ENCODE data around the gene WASF2.
"Not testable (repeated sequence)": the region's sequence is repeated elsewhere in the genome, so short reads cannot be mapped to it uniquely, and the experiment has no call there.

Gene WASF2

DNA sequence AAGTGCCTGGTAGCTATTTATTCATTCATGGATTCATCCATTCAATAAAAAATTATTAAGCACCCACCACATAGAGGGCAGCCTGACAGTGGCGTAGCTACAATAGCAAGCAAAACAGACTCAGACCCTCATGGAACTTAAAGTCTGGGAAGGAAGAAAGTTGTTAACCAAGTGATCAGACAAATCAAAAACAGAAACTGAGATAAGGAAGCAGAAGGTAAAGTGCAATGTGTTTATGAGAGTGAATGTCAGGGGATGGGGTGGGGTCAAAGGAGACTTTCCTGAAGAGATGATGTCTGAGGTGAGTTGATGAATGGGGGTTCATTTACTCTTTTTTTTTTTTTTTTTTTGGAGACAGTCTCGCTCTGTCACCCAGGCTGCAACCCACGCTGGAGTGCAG lies 2.8 kb upstream of the WASF2 start:
- Mint-ChIP-seq H3K27me3 (no peaks in the 10 kb centered on the region), H3K27ac (peak overlapping the region; percentile 92), H3K4me1 (peaks cover 36% of the 10 kb centered on the region), H3K4me3 (peak overlapping the region; percentile 65), H3K9me3 (no peaks in the 10 kb centered on the region), H3K36me3 (no peaks in the 10 kb centered on the region)
- ATAC-seq (ENCODE audit: low read depth) (no peak), DNase-seq (ENCODE audit: low spot score in 2 of 2) (no peak)

DNA sequence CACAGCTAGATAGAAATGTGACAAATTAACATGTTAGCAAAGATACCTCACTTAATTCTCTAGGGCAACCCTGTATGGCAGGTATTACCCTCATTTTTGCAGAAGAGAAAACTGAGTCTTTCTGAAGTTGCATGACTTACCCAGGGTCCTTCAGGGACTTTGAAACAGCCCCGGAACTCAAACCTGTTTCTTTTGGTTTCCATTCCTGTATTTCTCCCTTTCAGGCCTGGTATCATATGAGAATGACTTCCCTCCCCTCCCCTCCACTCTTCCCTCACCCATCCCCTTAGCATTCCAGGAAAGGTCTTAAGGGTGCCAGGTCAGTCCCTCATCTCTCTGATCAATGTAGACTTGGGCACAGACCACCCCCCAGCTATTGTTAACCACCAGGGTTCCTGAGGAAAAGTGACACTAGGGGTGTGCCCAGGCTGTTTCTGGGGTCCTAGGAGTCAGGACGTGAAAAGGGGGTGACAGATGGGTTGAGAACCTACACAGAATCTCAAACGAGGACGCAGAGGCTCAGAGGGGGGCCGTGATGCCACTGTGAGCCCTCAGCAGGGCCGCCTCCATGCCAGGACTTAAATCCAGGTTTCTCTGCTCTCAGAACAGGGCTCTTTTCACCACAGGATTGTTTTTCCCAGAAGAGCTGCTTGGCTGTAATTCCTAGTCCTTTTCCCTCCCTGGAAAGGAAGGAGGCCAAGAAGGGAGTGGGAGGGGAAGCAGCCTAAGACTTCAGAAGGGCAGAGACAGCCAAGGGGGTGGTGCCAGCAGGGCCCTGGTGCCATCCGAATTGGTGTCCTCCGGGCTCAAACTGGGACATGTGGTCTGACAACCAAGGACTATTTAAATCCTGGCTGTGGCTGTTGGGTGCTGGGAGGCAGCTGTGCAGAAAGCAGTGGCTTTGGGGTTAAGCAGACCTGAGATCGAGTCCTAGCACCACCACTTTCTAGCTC lies 2.1 kb upstream of the WASF2 start:
- Mint-ChIP-seq H3K27ac (peak overlapping the region; percentile 92), H3K36me3 (no peaks in the 10 kb centered on the region), H3K4me3 (peak overlapping the region; percentile 79), H3K9me3 (no peaks in the 10 kb centered on the region), H3K4me1 (peaks cover 36% of the 10 kb centered on the region), H3K27me3 (no peaks in the 10 kb centered on the region)
- DNase-seq (ENCODE audit: low spot score in 2 of 2): peak in 1 of 2 donors; percentile 33
- peak; percentile 37 for ATAC-seq (ENCODE audit: low read depth)

DNA sequence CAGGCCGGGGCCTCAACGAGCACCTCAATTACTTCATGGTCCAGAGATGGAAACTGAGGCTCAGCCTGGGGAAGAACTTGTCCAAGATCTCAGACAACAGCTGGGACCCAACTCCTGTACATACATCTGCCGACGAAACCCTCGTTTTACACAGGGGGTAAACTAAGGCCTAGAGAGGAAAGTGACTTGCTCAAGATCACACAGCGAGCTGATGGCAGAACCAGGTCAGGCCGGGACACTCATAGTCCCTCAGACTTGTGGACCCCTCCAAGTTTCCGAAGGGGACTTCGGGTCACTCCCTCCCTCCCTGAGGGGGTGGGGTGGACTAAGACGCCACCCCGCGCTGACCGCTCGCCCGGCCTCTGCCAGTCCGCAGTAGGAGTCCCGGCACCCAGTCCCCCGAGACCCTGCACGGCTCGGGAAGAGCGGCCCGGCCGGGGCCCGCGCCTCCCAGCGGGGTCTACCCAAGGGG lies 430 bp downstream of the WASF2 start:
- no peaks in the 10 kb centered on the region for H3K27me3 Mint-ChIP-seq
- H3K4me1 Mint-ChIP-seq: peaks cover 35% of the 10 kb centered on the region

DNA sequence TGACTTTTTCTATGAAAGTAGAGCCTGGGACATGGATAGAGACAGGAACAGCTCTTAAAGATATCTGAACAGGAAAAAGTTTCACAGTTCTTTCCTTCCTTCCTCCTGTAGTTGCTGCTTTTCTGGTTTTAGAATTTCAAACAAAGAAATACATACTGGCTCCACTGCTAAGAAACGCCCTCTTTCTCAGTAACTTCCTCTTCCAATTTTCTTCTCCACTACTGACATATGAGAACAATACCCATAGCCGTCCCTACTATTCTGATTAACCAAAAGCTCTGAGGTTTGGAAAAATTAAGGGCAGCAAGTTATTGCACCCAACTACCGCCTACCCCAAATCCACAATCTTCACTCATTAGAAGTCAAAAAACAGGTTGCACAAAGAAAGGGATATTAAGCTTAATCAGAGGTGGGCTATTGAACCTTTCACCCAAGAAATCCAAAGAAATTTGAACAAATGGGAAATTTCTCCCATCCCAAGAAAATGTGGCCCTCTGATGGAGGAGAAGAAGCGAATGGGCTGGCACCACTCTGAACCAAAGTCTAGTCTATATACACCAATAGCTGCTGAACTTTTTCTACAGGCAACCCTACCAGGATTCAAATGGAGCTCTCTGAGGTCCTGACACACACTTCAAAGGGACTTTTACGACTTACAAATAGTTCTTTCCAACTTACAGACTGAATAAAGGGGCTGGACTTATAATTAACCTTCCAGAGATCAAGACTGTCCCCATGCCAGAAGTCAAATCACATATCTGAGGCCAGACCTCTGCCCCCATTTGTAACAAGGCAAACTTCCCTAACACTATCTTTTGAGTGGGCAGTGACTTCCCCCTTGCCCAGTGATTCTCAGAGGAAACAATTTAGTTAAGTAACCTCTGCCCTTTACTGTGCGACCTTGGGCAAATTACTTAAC lies 1.7 kb downstream of the WASF2 start:
- no peaks in the 10 kb centered on the region for H3K27me3 Mint-ChIP-seq
- H3K4me1 Mint-ChIP-seq: peaks cover 42% of the 10 kb centered on the region
- H3K9me3 Mint-ChIP-seq: no peaks in the 10 kb centered on the region
- peaks cover 2% of the 10 kb centered on the region for H3K36me3 Mint-ChIP-seq
- ATAC-seq (ENCODE audit: low read depth): no peak
- peak overlapping the region; percentile 91 for H3K4me3 Mint-ChIP-seq
- no peak for DNase-seq (ENCODE audit: low spot score in 2 of 2)
- H3K27ac Mint-ChIP-seq: peak overlapping the region; percentile 98

More for the DNA sequence above, 430 bp downstream of the WASF2 start:
- peak overlapping the region; percentile 91 for H3K4me3 Mint-ChIP-seq
- DNase-seq (ENCODE audit: low spot score in 2 of 2): peak in 1 of 2 donors; percentile 31
- peak overlapping the region; percentile 98 for H3K27ac Mint-ChIP-seq
- H3K9me3 Mint-ChIP-seq: no peaks in the 10 kb centered on the region
- no peaks in the 10 kb centered on the region for H3K36me3 Mint-ChIP-seq
- ATAC-seq (ENCODE audit: low read depth): peak; percentile 10

DNA sequence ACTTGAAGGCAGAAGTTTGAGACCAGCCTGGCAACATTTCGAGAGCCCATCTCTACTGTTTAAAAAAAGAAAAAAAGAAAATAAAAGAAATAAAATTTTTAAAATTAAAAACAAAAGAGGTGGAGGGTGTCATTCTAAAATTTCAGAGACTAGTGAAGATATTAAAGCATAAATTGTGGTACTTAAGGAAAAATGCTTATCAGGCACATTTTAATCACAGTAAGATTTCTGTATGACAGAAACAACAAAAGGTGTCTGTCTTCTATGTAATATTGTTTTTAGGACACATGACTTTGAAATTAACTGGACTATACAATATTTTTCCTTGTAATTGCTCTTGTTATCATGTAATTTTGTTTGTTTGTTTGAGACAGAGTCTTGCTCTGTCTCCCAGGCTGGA lies 4.6 kb downstream of the WASF2 start:
- Mint-ChIP-seq H3K27me3 (no peaks in the 10 kb centered on the region), H3K9me3 (no peaks in the 10 kb centered on the region), H3K27ac (peak overlapping the region; percentile 31), H3K4me1 (peaks cover 42% of the 10 kb centered on the region), H3K36me3 (peaks cover 2% of the 10 kb centered on the region), H3K4me3 (no peak overlapping the region)
- DNase-seq (ENCODE audit: low spot score in 2 of 2) (no peak), ATAC-seq (ENCODE audit: low read depth) (no peak)

DNA sequence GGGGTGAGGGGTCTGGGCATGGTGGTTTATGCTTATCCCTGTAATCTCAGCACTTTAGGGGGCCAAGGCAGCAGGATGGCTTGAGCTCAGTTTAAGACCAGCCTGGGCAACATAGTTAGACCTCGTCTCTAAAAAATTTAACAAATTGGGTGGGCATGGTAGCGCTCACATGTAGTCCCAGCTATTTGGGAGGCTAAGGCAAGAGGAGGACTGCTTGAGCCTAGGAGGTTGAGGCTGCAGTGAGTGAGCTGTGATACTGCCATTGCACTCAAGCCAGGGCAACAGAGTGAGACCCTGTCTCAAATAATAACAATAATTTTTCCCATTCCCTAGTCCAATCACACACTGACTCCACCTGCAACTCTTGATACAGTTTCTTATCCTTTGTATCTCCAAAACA lies 6.3 kb downstream of the WASF2 start:
- peaks cover 42% of the 10 kb centered on the region for H3K4me1 Mint-ChIP-seq
- peak overlapping the region; percentile 34 for H3K4me3 Mint-ChIP-seq
- no peak for DNase-seq (ENCODE audit: low spot score in 2 of 2)
- no peaks in the 10 kb centered on the region for H3K27me3 Mint-ChIP-seq
- no peaks in the 10 kb centered on the region for H3K9me3 Mint-ChIP-seq
- ATAC-seq (ENCODE audit: low read depth): no peak
- peak overlapping the region; percentile 84 for H3K27ac Mint-ChIP-seq
- peaks cover 2% of the 10 kb centered on the region for H3K36me3 Mint-ChIP-seq

DNA sequence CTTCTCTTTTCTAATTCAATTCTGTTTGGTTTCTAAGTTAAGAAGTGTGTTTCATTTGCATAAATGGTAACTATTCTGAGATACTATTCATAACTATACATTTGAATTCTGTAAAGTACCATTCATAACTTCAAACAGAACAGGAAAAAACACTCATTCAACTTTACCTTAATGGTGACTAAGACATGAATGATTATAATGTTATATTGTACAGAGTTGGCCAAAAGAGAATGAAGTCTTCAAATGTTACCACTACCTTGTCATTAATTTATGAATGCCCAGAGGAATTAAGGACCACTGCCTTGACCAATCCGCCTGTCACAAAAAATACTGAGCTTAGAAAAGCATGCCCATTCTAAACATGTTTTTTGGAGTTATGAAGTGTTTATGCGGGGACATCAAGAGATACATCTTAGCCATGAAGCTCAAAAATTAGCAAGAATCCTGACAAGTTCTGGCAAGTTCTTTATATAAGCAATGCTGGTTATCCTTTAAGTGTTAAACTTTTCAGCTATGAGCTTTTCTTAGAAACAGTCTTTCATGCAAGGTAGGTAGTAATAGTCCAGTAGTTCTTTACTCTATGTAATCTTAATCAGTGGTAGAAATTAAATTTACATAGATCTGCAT lies 7.9 kb downstream of the WASF2 start:
- H3K4me3 Mint-ChIP-seq: peak overlapping the region; percentile 30
- DNase-seq (ENCODE audit: low spot score in 2 of 2): no peak
- H3K9me3 Mint-ChIP-seq: peaks cover 2% of the 10 kb centered on the region
- H3K4me1 Mint-ChIP-seq: peaks cover 36% of the 10 kb centered on the region
- H3K27me3 Mint-ChIP-seq: no peaks in the 10 kb centered on the region
- peaks cover 4% of the 10 kb centered on the region for H3K36me3 Mint-ChIP-seq
- peak overlapping the region; percentile 84 for H3K27ac Mint-ChIP-seq
- ATAC-seq (ENCODE audit: low read depth): peak; percentile 45

DNA sequence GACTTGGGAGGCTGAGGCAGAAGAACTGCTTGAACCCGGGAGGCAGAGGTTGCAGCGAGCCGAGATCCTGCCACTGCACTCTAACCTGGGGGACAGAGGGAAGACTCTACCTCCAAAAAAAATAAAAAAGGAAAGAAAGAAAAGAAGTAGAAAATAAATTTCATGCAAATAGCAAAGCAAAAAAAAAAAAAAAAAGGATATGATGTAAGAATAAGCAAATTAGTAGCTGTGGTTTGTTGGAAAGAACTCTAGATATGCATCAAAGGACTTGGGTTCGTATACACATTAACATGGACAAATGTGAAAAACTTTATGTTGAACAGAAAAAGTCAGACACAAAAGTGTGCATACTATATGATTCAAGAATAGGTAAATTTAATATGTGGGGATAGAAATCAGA lies 11.9 kb downstream of the WASF2 start:
- Mint-ChIP-seq H3K27ac (peak overlapping the region; percentile 92), H3K27me3 (no peaks in the 10 kb centered on the region), H3K36me3 (peaks cover 8% of the 10 kb centered on the region), H3K9me3 (peaks cover 2% of the 10 kb centered on the region), H3K4me3 (peak overlapping the region; percentile 85), H3K4me1 (peaks cover 48% of the 10 kb centered on the region)
- DNase-seq (ENCODE audit: low spot score in 2 of 2) (no peak), ATAC-seq (ENCODE audit: low read depth) (peak; percentile 73)

DNA sequence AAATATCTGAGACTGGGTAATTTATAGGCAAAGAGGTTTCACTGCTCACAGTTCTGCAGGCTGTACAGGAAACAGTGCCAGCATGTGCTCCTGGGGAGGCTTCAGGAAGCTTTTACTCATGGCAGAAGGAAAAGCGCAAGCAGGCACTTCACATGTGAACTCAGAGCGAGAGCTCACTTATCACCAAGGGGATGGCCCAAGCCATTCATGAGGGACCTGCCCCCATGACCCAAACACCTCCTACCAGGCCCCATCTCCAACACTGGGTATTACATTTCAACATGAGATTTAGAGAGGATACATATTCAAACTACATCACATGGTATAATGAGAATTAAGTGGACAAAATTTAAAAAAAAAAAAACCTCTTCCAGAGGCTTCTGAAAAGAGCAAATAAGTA lies 13.7 kb downstream of the WASF2 start:
- DNase-seq (ENCODE audit: low spot score in 2 of 2): no peak
- Mint-ChIP-seq H3K27ac (peak overlapping the region; percentile 83), H3K27me3 (no peaks in the 10 kb centered on the region), H3K9me3 (peaks cover 2% of the 10 kb centered on the region), H3K4me3 (no peak overlapping the region), H3K4me1 (peaks cover 39% of the 10 kb centered on the region), H3K36me3 (peaks cover 10% of the 10 kb centered on the region)
- ATAC-seq (ENCODE audit: low read depth): no peak

DNA sequence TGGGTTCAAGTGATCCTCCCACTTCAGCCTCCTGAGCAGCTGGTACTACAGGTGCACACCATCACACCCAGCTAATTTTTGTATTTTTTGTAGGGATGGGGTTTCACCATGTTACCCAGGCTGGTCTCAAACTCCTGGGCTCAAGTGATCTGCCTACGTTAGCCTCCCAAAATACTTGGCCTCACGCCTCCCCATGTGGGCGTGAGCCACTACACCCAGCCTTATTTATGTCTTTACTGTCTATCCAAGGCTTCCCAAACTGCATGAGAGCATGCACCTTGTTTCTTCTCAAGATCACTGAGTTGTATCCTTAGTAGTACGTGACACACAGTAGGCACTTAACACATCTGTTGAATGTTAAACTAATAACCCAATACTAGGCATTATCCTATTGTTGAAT lies 14.2 kb downstream of the WASF2 start:
- H3K9me3 Mint-ChIP-seq: peaks cover 2% of the 10 kb centered on the region
- H3K4me3 Mint-ChIP-seq: no peak overlapping the region
- peak overlapping the region; percentile 83 for H3K27ac Mint-ChIP-seq
- H3K36me3 Mint-ChIP-seq: peaks cover 12% of the 10 kb centered on the region
- H3K4me1 Mint-ChIP-seq: peaks cover 41% of the 10 kb centered on the region
- no peaks in the 10 kb centered on the region for H3K27me3 Mint-ChIP-seq
- ATAC-seq (ENCODE audit: low read depth) (no peak), DNase-seq (ENCODE audit: low spot score in 2 of 2) (no peak)

DNA sequence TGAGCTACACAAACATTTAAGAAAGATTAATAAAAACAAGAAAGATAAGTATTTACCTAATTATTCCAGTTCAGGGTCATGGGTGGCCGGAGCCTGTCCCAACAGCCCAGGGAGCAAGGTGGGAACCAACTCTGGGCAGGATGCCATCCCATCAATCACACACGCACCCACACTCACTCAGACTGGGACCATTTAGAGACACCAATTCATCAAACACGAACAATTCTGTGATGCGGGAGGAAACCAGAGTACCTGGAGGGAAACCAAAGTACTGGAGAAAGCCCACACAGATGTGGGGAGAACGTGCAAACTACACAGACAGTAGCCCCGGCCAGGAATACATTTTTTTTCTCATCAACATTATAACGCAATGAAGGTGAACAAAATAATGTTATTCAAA lies 16.2 kb downstream of the WASF2 start:
- peak overlapping the region; percentile 65 for H3K27ac Mint-ChIP-seq
- H3K27me3 Mint-ChIP-seq: no peaks in the 10 kb centered on the region
- H3K9me3 Mint-ChIP-seq: peaks cover 2% of the 10 kb centered on the region
- no peak for DNase-seq (ENCODE audit: low spot score in 2 of 2)
- no peak for ATAC-seq (ENCODE audit: low read depth)
- peaks cover 51% of the 10 kb centered on the region for H3K4me1 Mint-ChIP-seq
- H3K4me3 Mint-ChIP-seq: no peak overlapping the region
- H3K36me3 Mint-ChIP-seq: peaks cover 27% of the 10 kb centered on the region

DNA sequence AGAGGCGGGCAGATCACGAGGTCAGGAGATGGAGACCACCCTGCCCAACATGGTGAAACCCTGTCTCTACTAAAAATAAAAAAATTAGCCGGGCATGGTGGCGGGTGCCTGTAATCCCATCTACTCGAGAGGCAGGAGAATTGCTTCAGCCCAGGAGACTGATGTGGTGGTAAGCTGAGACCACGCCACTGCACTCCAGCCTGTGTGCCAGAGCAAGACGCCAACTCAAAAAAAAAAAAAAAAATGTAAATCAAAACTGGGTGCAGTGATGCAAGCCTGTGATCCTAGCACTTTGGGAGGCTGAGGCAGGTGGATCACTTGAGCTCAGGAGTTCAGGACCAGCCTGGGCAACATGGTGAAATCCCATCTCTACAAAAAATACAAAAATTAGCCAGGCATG lies 17.9 kb downstream of the WASF2 start:
- not testable (repeated sequence) for H3K4me3 Mint-ChIP-seq; H3K9me3 Mint-ChIP-seq; DNase-seq (ENCODE audit: low spot score in 2 of 2); H3K27me3 Mint-ChIP-seq; ATAC-seq (ENCODE audit: low read depth)
- H3K4me1 Mint-ChIP-seq: peaks cover 56% of the 10 kb centered on the region
- peak overlapping the region; percentile 58 for H3K27ac Mint-ChIP-seq
- peaks cover 29% of the 10 kb centered on the region for H3K36me3 Mint-ChIP-seq

DNA sequence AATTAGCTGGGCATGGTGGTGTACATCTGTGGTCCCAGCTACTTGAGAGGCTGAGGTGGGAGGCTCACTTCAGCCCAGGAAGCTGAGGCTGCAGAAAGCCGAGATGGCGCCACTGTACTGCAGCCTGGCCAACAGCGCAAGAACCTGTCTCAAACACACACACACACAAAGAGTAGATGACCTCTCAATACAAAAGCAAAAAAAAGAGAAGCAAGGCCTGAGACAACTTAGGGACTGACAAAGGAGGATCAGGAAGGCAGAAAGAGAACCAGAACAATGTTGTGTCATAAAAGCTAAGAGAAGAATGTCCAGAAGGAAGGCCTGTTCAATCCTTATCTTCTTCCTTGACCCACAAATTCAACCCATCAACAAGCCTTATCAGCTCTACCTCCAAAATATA lies 18.5 kb downstream of the WASF2 start:
- DNase-seq (ENCODE audit: low spot score in 2 of 2) (no peak), ATAC-seq (ENCODE audit: low read depth) (no peak)
- Mint-ChIP-seq H3K4me1 (peaks cover 50% of the 10 kb centered on the region), H3K9me3 (no peaks in the 10 kb centered on the region), H3K4me3 (no peak overlapping the region), H3K36me3 (peaks cover 27% of the 10 kb centered on the region), H3K27me3 (no peaks in the 10 kb centered on the region), H3K27ac (peak overlapping the region; percentile 58)

Measured in memory B cell (primary cell).